ENCODE data around the gene MS4A4E.
A peak's percentile ranks its signal among the peaks of the same experiment; 100 is the strongest.

The MS4A4E gene

DNA sequence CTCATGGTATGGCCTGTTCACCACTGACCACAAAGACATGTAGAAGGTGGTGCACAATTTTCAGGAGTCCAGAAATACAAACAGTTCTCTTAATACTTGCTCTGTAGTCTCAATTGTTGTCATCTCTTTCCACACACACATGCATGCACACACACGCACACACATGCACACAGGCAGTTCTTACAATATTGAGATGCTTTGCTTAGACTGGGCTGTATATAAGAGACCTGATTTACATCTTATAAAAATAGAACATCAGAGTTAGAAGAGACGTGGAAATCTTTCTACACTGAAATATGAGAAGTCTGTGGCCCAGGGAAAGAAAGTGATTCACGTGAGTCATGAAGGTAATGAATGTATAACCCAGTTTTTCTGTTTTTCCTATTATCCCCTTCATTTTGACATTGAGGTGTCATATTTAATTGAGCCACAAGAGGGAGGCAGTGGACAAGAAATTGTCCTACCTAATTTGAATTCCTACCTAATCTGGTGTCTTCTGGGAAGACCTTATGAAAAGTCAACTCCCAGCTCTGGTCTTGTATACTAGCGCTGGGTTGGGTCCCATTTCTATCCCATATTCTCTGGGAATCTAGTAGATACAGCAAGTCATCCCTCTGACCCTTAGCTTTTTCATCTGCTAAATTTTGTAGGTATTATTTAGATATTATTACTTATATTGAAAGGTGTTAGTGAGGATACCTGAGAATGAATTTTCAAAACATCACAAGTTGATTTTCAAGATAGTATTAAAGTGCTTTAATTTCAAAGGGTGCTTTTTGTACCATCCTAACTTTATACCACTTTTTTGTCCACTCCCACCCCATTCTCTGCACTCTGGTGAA, 22.7 kb upstream of the MS4A4E start:
- Histone ChIP-seq H3K36me3 (0 out of 22 replicates have a peak, but pooled peaks cover 0 to 6% (median 0%) of the 10 kb centered on the region in 11 experiments), H3K27ac (peak overlapping the region in 2 of 11 experiments; percentile 16 to 43; a peak in 3 of 22 replicates), H3K9me3 (replicated peaks in 1 of 11) (peaks cover 21 to 32% (median 25%) of the 10 kb centered on the region in 11 experiments), H3K4me3 (no peak overlapping the region), H3K27me3 (no peaks in the 10 kb centered on the region), H3K4me2 (peak overlapping the region in 2 of 11 experiments; percentile 77; a peak in 5 of 22 replicates), H3K4me1 (peaks cover 0 to 76% (median 12%) of the 10 kb centered on the region in 10 experiments; a peak in 12 of 20 replicates), H3K9ac (peak overlapping the region in 2 of 11 experiments; percentile 8 to 21; a peak in 1 of 22 replicates), H4K20me1 (no peaks in the 10 kb centered on the region)
- TF ChIP-seq Cebpa-rat (IDR thresholded peaks at IDR 0.05): no peak

GRCh38 chr11:60264644-60265043, 21.7 kb upstream of the MS4A4E start:
- H3K27ac ChIP-seq: no peak overlapping the region
- TF ChIP-seq Cebpa-rat (IDR thresholded peaks at IDR 0.05): no peak
- peaks cover 16 to 32% (median 24%) of the 10 kb centered on the region in 11 experiments for H3K9me3 ChIP-seq (replicated peaks in 1 of 11)
- peak overlapping the region in 1 of 11 experiments; percentile 8; a peak in 1 of 22 replicates for H3K9ac ChIP-seq
- H3K27me3 ChIP-seq: no peaks in the 10 kb centered on the region
- peaks cover 0 to 82% (median 12%) of the 10 kb centered on the region in 10 experiments; a peak in 12 of 20 replicates for H3K4me1 ChIP-seq
- no peak overlapping the region for H3K4me3 ChIP-seq
- H4K20me1 ChIP-seq: no peaks in the 10 kb centered on the region
- H3K36me3 ChIP-seq: 0 out of 22 replicates have a peak, but pooled peaks cover 0 to 6% (median 0%) of the 10 kb centered on the region in 11 experiments
- peak overlapping the region in 2 of 11 experiments; percentile 77; a peak in 3 of 22 replicates for H3K4me2 ChIP-seq

GRCh38 chr11:60263402-60263801, 20.5 kb upstream of the MS4A4E start:
- peak overlapping the region in 1 of 11 experiments; percentile 27; a peak in 1 of 22 replicates for H3K27ac ChIP-seq
- no peak overlapping the region for H3K4me3 ChIP-seq
- TF ChIP-seq Cebpa-rat (IDR thresholded peaks at IDR 0.05): no peak
- H4K20me1 ChIP-seq: no peaks in the 10 kb centered on the region
- H3K4me2 ChIP-seq: peak overlapping the region in 5 of 11 experiments; percentile 7 to 77 (median 47); a peak in 8 of 22 replicates
- peaks cover 0 to 78% (median 12%) of the 10 kb centered on the region in 10 experiments; a peak in 12 of 20 replicates for H3K4me1 ChIP-seq
- H3K9ac ChIP-seq: no peak overlapping the region
- no peaks in the 10 kb centered on the region for H3K27me3 ChIP-seq
- 0 out of 22 replicates have a peak, but pooled peaks cover 0 to 6% (median 0%) of the 10 kb centered on the region in 11 experiments for H3K36me3 ChIP-seq
- peaks cover 15 to 26% (median 23%) of the 10 kb centered on the region in 11 experiments for H3K9me3 ChIP-seq (replicated peaks in 1 of 11)

DNA sequence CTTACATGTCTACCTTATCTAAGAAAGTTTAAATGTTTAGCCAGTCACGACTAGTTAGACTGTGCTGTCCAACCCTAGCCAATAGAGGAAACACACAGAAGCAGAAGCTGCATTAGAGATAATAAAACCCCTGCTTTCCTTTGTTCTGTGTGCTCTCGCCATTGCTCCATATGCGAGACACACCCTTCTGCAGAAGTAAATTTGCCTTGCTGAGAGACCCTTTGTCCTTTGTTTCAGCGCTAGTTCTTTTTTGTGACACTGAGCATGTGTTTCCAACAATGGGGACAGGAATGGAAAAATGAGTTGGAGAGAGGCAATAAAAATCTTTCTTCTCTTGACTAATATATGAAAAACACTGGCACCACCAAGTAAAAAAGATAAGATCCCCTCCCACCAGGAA, 18.1 kb upstream of the MS4A4E start:
- Histone ChIP-seq H3K36me3 (0 out of 22 replicates have a peak, but pooled peaks cover 0 to 6% (median 0%) of the 10 kb centered on the region in 11 experiments), H3K27me3 (no peaks in the 10 kb centered on the region), H3K9me3 (replicated peaks in 1 of 11) (peaks cover 15 to 40% (median 27%) of the 10 kb centered on the region in 11 experiments), H3K4me3 (no peak overlapping the region), H3K27ac (no peak overlapping the region), H3K4me1 (peaks cover 0 to 54% (median 5%) of the 10 kb centered on the region in 10 experiments; a peak in 12 of 20 replicates), H3K4me2 (no peak overlapping the region), H3K9ac (no peak overlapping the region), H4K20me1 (no peaks in the 10 kb centered on the region)
- no peak for TF ChIP-seq Cebpa-rat (IDR thresholded peaks at IDR 0.05)

DNA sequence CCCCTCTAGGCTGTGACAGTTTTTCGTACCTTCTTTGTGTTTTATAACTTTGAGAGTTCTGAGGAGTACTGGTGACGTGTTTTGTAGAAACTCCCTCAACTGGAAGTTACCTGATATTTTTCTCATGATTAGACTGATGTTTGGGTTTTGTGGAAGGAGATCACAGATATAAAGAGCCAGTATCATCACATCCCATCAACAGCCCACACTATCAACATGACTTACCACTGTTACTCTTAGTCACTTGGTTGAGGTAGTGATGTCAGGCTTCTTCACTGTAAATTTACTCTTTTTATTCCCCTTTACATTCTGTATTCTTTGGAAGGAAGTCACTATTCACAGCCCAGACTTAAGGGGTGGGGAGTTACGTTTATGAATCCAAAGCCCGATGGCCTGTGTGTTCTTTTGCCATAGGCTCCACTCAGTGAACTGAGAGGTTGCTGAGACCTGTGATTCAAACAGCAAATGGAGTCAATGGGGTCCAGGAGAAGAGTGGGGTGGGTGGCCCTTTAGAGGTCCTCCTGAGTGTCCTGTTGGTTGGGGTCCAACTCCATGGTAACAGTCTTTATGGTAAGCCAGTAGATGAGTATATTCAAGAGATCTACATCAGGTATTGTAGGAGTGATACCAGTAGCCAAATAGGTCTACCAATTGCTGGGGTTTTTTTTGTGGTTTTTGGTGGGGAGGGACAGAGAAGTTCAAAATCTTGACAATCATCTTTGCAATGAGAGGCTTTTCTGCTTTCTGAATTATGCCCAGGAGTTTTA, 15.2 kb upstream of the MS4A4E start:
- Histone ChIP-seq H3K9ac (no peak overlapping the region), H3K4me3 (no peak overlapping the region), H4K20me1 (no peaks in the 10 kb centered on the region), H3K36me3 (peaks cover 0 to 15% (median 8%) of the 10 kb centered on the region in 11 experiments; a peak in 5 of 22 replicates), H3K4me2 (peak overlapping the region in 1 of 11 experiments; percentile 54; a peak in 1 of 22 replicates), H3K27me3 (no peaks in the 10 kb centered on the region), H3K27ac (no peak overlapping the region), H3K4me1 (peaks cover 0 to 31% (median 0%) of the 10 kb centered on the region in 10 experiments; a peak in 7 of 20 replicates), H3K9me3 (replicated peaks in 1 of 11) (peaks cover 44 to 68% (median 55%) of the 10 kb centered on the region in 11 experiments)
- TF ChIP-seq Cebpa-rat (IDR thresholded peaks at IDR 0.05): no peak

DNA sequence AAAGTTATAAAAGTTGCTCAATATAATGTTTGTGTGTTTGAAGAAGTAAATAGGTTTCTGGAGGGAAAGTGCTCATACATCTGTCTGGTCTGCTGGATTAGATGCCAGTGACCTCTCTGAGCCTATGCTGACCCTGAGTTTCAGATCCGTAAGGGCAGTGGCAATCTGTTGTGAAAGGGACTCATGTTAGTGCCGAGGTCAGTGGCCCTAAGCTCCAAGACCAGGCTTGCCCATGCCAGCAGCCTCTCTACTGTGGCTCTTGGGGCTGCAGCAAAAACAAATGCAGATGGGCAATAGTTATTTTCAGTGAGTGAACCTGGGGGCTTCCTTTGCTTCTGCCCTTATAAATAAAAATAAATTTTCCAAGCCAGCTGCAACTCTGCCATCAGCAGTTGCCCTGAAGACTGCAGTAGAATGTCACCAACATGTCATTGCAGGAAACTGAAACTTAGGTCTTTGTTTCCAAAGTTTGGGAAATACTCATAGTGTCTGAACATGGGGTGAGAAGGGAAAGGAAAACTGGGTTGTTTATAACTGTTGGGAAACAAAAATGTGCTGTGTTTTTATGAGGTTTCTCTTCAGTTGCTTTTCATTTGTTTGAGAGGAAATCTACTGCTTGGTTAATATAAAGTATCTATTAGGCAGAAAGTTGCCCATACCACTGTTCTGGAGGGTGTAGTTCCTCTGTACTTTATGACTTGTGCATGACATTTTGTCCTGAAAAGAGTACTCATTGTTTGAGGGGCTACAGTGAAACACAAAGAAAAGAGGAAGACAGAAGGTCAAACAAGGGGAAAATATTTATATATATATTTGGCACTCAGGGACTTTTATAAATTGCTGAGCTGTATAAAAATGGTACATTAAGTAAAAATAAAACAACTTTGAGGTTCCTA, 9.5 kb upstream of the MS4A4E start:
- Histone ChIP-seq H3K27ac (peak overlapping the region in 2 of 11 experiments; percentile 13 to 26; a peak in 2 of 22 replicates), H3K27me3 (no peaks in the 10 kb centered on the region), H3K9ac (no peak overlapping the region; a peak in 1 of 22 replicates), H3K4me1 (peaks cover 0 to 38% (median 2%) of the 10 kb centered on the region in 10 experiments; a peak in 8 of 20 replicates), H3K36me3 (peaks cover 0 to 15% (median 8%) of the 10 kb centered on the region in 11 experiments; a peak in 5 of 22 replicates), H3K4me3 (no peak overlapping the region), H3K4me2 (peak overlapping the region in 4 of 11 experiments; percentile 14 to 80 (median 57); a peak in 7 of 22 replicates), H4K20me1 (no peaks in the 10 kb centered on the region), H3K9me3 (replicated peaks in 1 of 11) (peaks cover 30 to 40% (median 37%) of the 10 kb centered on the region in 11 experiments)
- no peak for TF ChIP-seq Cebpa-rat (IDR thresholded peaks at IDR 0.05)

GRCh38 chr11:60251485-60252212, 8.7 kb upstream of the MS4A4E start:
- no peak overlapping the region for H3K4me3 ChIP-seq
- peaks cover 0 to 15% (median 8%) of the 10 kb centered on the region in 11 experiments; a peak in 5 of 22 replicates for H3K36me3 ChIP-seq
- no peak overlapping the region for H3K27ac ChIP-seq
- peak overlapping the region in 4 of 11 experiments; percentile 14 to 80 (median 57); a peak in 7 of 22 replicates for H3K4me2 ChIP-seq
- H3K9ac ChIP-seq: no peak overlapping the region
- H3K9me3 ChIP-seq (replicated peaks in 1 of 11): peaks cover 30 to 40% (median 36%) of the 10 kb centered on the region in 11 experiments
- no peak for TF ChIP-seq Cebpa-rat (IDR thresholded peaks at IDR 0.05)
- H3K4me1 ChIP-seq: peaks cover 0 to 38% (median 2%) of the 10 kb centered on the region in 10 experiments; a peak in 8 of 20 replicates
- no peaks in the 10 kb centered on the region for H3K27me3 ChIP-seq
- H4K20me1 ChIP-seq: no peaks in the 10 kb centered on the region

Measured in BLaER1 treated with 17β-estradiol and CSF1 and Interleukin-3, amounts not matched to agents 10 nM and 100 nM (cell line).